HUES6 (cell line): ENCODE results near the gene TEX28.
"Not testable (repeated sequence)": the region's sequence is repeated elsewhere in the genome, so short reads cannot be mapped to it uniquely, and the experiment has no call there.

Experiments
- H3K27ac ChIP-seq: 2 replicates; pipeline ENCODE4 v1.7.0; 2013; ENCODE audit warnings: low read depth, mild to moderate bottlenecking, low read length, inconsistent platforms
- H3K27me3 ChIP-seq: 2 replicates; pipeline ENCODE4 v1.6.1; 2013; ENCODE audit warnings: low read length; ENCODE audit not compliant: control insufficient read depth, insufficient read depth
- H3K36me3 ChIP-seq: 2 replicates; pipeline ENCODE4 v1.6.1; 2013; ENCODE audit warnings: low read length; ENCODE audit not compliant: control insufficient read depth, insufficient read depth
- H3K4me1 ChIP-seq: 2 replicates; pipeline ENCODE4 v1.6.1; 2013; ENCODE audit warnings: low read length; ENCODE audit not compliant: control insufficient read depth, insufficient read depth
- H3K4me3 ChIP-seq: 2 replicates; pipeline ENCODE4 v1.5.1; 2013; ENCODE audit warnings: low read depth, low read length
- H3K9ac ChIP-seq: one replicate; pipeline ENCODE4 v1.6.1; 2013; ENCODE audit warnings: mild to moderate bottlenecking, low read length
- H3K9me3 ChIP-seq: 2 replicates; pipeline ENCODE4 v1.6.1; 2013; ENCODE audit warnings: low read depth, low read length; ENCODE audit not compliant: control insufficient read depth, insufficient read depth

Gene TEX28

GRCh38 chrX:154296731-154297130 lies 1.8 kb upstream of the TEX28 start:
- H3K9me3 ChIP-seq, result peaks cover 19% of the 10 kb centered on the region
- H3K27me3 ChIP-seq, result no peaks in the 10 kb centered on the region
- H3K4me3 ChIP-seq, result no peak overlapping the region
- H3K4me1 ChIP-seq, result no peaks in the 10 kb centered on the region
- no peak overlapping the region for H3K27ac ChIP-seq
- no peak overlapping the region for H3K9ac ChIP-seq
- no peaks in the 10 kb centered on the region for H3K36me3 ChIP-seq

DNA sequence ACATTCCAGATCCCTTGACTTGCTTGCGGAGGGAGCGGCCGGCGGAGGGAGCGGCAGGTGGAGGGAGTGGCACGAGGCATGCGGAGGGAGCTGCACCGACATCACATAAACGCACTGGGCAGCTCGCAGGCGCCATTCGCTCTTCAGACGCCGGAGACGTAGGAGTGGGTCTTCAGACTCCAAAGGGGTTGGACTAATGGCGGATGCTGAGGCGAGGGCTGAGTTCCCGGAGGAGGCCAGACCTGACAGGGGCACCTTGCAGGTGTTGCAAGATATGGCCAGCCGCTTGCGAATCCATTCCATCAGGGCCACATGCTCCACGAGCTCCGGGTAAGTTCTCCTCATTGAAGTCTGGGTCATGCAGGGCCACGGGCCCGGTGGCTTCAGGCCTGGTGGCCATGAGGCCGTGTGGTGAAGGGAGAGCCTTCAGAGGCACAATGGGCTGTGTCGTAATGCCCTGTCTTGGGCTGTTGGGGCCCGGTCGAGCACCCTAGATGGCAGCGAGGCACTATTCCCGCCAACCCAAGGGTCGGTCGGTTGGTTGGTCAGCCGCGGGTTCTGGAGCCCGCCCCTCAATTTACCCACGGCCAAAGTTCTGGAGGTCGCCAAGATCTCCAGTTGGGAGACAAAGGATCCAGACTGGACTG lies 863 bp upstream of the TEX28 start, which contains the start of gene TKTL1:
Gene TKTL1, plus strand, starts transcription at position 132 of the 647 bp plus-strand sequence. Its CDS starts 65 bp downstream, at position 197.
- H3K9me3 ChIP-seq, result peaks cover 19% of the 10 kb centered on the region
- no peaks in the 10 kb centered on the region for H3K4me1 ChIP-seq
- H3K36me3 ChIP-seq, result no peaks in the 10 kb centered on the region
- no peak within 1 kb of the TSS for H3K4me3 ChIP-seq
- no peak within 1 kb of the TSS for H3K9ac ChIP-seq
- no peaks in the 10 kb centered on the region for H3K27me3 ChIP-seq
- no peak within 1 kb of the TSS for H3K27ac ChIP-seq

- H3K27me3 ChIP-seq, H3K4me3 ChIP-seq, H3K4me1 ChIP-seq, H3K27ac ChIP-seq, H3K36me3 ChIP-seq, H3K9ac ChIP-seq, H3K9me3 ChIP-seq: not testable (repeated sequence)
These were observed 8.5 kb downstream of the TEX28 start for GRCh38 chrX:154286406-154286805.

DNA sequence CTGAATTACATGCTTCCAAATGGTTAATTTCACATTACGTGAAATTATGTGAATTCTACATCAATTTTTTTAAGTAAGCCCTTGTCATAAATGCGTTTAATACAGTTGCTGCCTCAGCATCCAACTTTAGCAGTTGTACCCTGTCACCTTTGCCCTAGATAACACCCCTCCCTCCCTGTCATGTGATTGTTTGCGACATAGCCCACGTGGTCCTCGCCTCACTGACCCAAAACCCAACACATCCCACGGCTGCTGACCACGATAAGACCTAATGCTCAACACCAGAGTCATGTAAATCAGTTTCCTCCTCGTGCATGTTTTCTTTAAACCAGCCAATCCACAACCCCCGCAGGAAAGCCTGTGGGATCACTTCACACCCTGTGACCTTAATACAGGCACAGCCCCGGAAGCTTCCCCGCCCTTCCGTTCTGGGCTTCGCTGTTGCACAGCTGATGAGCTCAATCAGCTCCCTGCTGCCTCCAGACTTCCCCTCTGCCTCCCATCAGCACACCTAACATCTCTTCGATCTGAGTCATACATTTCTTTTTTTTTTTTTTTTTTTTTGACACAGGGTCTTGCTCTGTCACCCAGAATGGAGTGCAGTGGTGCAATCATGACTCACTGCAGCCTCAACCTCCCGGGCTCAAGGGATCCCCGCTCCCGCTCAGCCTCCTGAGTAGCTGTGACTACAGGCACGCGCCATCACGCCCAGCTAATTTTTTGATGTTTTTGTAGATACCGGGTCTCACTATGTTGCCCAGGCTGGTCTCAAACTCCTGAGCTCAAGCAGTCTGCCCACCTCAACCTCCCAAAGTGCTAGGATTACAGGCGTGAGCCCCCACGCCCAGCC lies 10.2 kb downstream of the TEX28 start:
- not testable (repeated sequence) for H3K36me3 ChIP-seq, H3K4me3 ChIP-seq

GRCh38 chrX:154269245-154269644 lies 25.7 kb downstream of the TEX28 start:
- H3K36me3 ChIP-seq, result not testable (repeated sequence)

More for the DNA sequence above, 10.2 kb downstream of the TEX28 start:
- not testable (repeated sequence) for H3K27ac ChIP-seq, H3K4me1 ChIP-seq, H3K9me3 ChIP-seq, H3K27me3 ChIP-seq, H3K9ac ChIP-seq

GRCh38 chrX:154263072-154263471 lies 31.9 kb downstream of the TEX28 start:
- H3K27me3 ChIP-seq, H3K27ac ChIP-seq, H3K9ac ChIP-seq, H3K9me3 ChIP-seq, H3K36me3 ChIP-seq, H3K4me1 ChIP-seq, H3K4me3 ChIP-seq: not testable (repeated sequence)

More at GRCh38 chrX:154269245-154269644, 25.7 kb downstream of the TEX28 start:
- not testable (repeated sequence) for H3K4me3 ChIP-seq, H3K4me1 ChIP-seq, H3K27ac ChIP-seq, H3K9ac ChIP-seq, H3K9me3 ChIP-seq, H3K27me3 ChIP-seq

DNA sequence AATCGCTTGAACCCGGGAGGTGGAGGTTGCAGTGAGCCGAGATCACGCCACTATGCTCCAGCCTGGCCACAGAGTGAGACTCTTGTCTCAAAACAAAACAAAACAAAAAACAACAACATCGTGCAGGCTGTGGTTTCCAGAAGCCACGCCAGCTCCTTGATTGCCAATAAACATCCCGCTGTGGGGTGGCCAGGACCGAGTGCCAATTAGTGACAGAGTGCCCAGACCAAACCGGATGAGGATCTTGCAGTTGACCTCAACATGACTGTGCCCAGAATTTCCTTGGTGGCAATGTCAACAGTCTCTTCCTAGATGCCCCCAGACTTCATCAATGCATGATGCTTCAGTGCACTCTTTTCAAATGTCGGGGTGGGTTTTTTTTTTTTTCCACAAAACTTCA lies 36.2 kb downstream of the TEX28 start:
- not testable (repeated sequence) for H3K4me3 ChIP-seq, H3K9ac ChIP-seq, H3K27ac ChIP-seq, H3K36me3 ChIP-seq, H3K4me1 ChIP-seq, H3K27me3 ChIP-seq, H3K9me3 ChIP-seq

GRCh38 chrX:154257282-154257681 lies 37.6 kb downstream of the TEX28 start, which contains the start of gene OPN1MW3:
OPN1MW3 (plus strand) TSS chrX:154257582; CDS start chrX:154257620, 38 bp downstream.
- H3K9me3 ChIP-seq, H3K36me3 ChIP-seq, H3K4me1 ChIP-seq, H3K27me3 ChIP-seq, H3K27ac ChIP-seq, H3K9ac ChIP-seq, H3K4me3 ChIP-seq: not testable (repeated sequence)

DNA sequence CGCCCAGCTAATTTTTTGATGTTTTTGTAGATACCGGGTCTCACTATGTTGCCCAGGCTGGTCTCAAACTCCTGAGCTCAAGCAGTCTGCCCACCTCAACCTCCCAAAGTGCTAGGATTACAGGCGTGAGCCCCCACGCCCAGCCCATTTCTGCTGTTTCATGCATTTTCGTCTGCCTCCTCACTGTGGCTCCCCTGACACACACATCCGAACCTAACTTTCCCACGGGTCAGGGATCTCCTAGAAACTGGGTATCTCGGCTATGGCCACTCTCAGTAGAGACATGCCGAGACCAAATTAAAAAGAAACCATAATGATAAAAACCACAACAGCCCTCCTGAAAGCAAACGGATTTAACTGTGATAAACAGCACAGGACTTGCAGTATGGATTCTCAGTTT lies 46.8 kb downstream of the TEX28 start:
- not testable (repeated sequence) for H3K27ac ChIP-seq, H3K27me3 ChIP-seq, H3K4me1 ChIP-seq, H3K9me3 ChIP-seq, H3K36me3 ChIP-seq, H3K9ac ChIP-seq, H3K4me3 ChIP-seq

GRCh38 chrX:154247377-154248045 lies 47.4 kb downstream of the TEX28 start:
- H3K27ac ChIP-seq, H3K4me1 ChIP-seq, H3K36me3 ChIP-seq, H3K9ac ChIP-seq, H3K9me3 ChIP-seq, H3K27me3 ChIP-seq, H3K4me3 ChIP-seq: not testable (repeated sequence)

DNA sequence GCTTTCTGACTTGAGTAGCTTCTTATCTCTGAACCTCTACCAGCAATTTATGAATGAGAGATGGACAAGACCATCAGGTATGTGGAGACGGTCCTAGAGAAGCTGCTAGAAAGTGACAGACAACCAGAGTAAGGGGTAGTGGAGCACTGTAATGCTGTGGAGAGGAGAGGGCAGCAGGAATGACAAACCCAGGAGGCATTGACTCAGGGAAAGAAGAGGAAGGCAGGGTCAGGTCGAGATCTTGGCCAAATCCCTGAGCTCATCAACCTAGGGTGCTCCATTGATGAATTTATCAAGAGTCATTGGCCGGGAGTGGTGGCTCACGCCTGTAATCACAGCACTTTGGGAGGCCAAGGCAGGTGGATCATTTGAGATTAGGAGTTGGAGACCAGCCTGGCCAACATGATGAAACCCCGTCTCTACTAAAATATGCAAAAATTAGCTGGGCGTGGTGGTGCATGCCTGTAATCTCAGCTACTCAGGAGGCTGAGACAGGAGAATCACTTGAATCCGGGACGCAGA lies 54.9 kb downstream of the TEX28 start:
- not testable (repeated sequence) for H3K9ac ChIP-seq, H3K4me1 ChIP-seq, H3K27me3 ChIP-seq, H3K4me3 ChIP-seq, H3K36me3 ChIP-seq, H3K9me3 ChIP-seq, H3K27ac ChIP-seq
